HepG2 (cell line): ENCODE measurements around the gene ZPLD1. TPM values are rescaled to one million over a fixed set of nuclear protein-coding genes. Genes with fewer than 3 reads are reported as not detected.
A peak's percentile ranks its signal among the peaks of the same experiment; 100 is the strongest.

Source experiments
- ATAC-seq: fragments of 200-7000 bp; cut with Tn5 transposase; 3 replicates; pipeline ENCODE4 v1.9.1; 2020; ENCODE audit warnings: mild to moderate bottlenecking, moderate library complexity
- BruUV-seq: library from RNA; stranded (reverse); fragments of 400-500 nt; replicated peaks from 2 replicates; lab custom pipeline; 2021; lab: Mats Ljungman, UMichigan
- CTCF ChIA-PET: fragments of 300-600 bp; formaldehyde crosslinking; extraction: SDS; loops from one replicate; lab custom pipeline; 2021; ENCODE audit warnings: low total read pairs, inconsistent platforms, low intra/inter-chr PET ratio; lab: Yijun Ruan, JAX
- POLR2A ChIA-PET: fragments of 350-600 bp; sonication (Branson Sonifier 250); formaldehyde crosslinking; loops from one replicate; lab custom pipeline; 2020; ENCODE audit warnings: antibody characterized with exemption, inconsistent platforms; lab: Yijun Ruan, JAX
- DNase-seq: peaks from one replicate; pipeline ENCODE4 v3.0.0-alpha.2; 2015; ENCODE audit warnings: low spot score
- FAIRE-seq: peaks from 3 replicates; lab custom pipeline; 2011; peaks lifted over from hg19 to GRCh38; lab: Jason Lieb, UNC
- H2AFZ ChIP-seq: one replicate; pipeline ENCODE4 v1.6.1; 2011; ENCODE audit warnings: low read length, inconsistent platforms
- H3K27ac ChIP-seq: fragments of 300-600 bp; 3 replicates; pipeline ENCODE4 v1.8.0; 2011; ENCODE audit warnings: mixed run types, mild to moderate bottlenecking, mixed read lengths, low read length, inconsistent platforms; ENCODE audit not compliant: insufficient read depth; ENCODE audit errors: extremely low read length
- H3K27me3 ChIP-seq, 2 experiments: fragments of 200-600 bp in 1 of 2; 2 replicates in 1 of 2; 3 replicates in 1 of 2; pipeline versions ENCODE4 v1.6.0 to v1.8.0; 2011; ENCODE audit warnings: low read length in 2 of 2, mild to moderate bottlenecking in 2 of 2, moderate library complexity in 2 of 2, inconsistent platforms in 1 of 2; ENCODE audit not compliant: insufficient read depth in 2 of 2, control insufficient read depth in 1 of 2
- H3K36me3 ChIP-seq, 2 experiments: fragments of 200-600 bp in 1 of 2; replicated peaks in 1 of 2; 2 replicates in 1 of 2; 3 replicates in 1 of 2; pipeline versions ENCODE4 v1.5.1 to v1.8.0; 2011; ENCODE audit warnings: low read length in 2 of 2, inconsistent platforms in 1 of 2; ENCODE audit not compliant: insufficient read depth in 2 of 2, control insufficient read depth in 1 of 2
- H3K4me1 ChIP-seq: 2 replicates; pipeline ENCODE4 v1.5.1; 2012; ENCODE audit warnings: low read length, inconsistent platforms; ENCODE audit not compliant: insufficient read depth
- H3K4me2 ChIP-seq: 2 replicates; pipeline ENCODE4 v1.6.0; 2011; ENCODE audit warnings: low read depth, low read length, inconsistent platforms
- H3K4me3 ChIP-seq, 3 experiments: fragments of 200-600 bp in 1 of 3; sonication (generic), shearing (Covaris generic) in 1 of 3; replicated peaks in 1 of 3; 2 replicates each; pipeline ENCODE4 v1.5.1; 2011 to 2016; ENCODE audit warnings: low read length in 3 of 3, inconsistent platforms in 2 of 3, low read depth in 2 of 3, mild to moderate bottlenecking in 2 of 3, control low read depth in 1 of 3, mixed read lengths in 1 of 3; ENCODE audit not compliant: insufficient read depth in 1 of 3
- H3K79me2 ChIP-seq: one replicate; pipeline ENCODE4 v1.6.1; 2011; ENCODE audit warnings: low read length, inconsistent platforms; ENCODE audit not compliant: insufficient read depth
- H3K9ac ChIP-seq: 2 replicates; pipeline ENCODE4 v1.6.0; 2011; ENCODE audit warnings: mild to moderate bottlenecking, low read depth, low read length, inconsistent platforms; ENCODE audit not compliant: insufficient read depth
- H3K9me3 ChIP-seq: 2 replicates; pipeline ENCODE4 v1.5.1; 2012; ENCODE audit warnings: mild to moderate bottlenecking, low read length
- H4K20me1 ChIP-seq: 2 replicates; pipeline ENCODE4 v1.6.0; 2011; ENCODE audit warnings: inconsistent platforms, mild to moderate bottlenecking, low read length, moderate library complexity; ENCODE audit not compliant: insufficient read depth
- ARID5B ChIP-seq: IDR thresholded peaks from 2 replicates; pipeline ENCODE4 v1.4.0; 2020; ENCODE audit warnings: mild to moderate bottlenecking, missing genetic modification reagents
- HBP1 ChIP-seq: IDR thresholded peaks from 2 replicates; pipeline ENCODE4 v1.6.1; 2016; ENCODE audit warnings: low read depth, control low read depth
- HOXA9 ChIP-seq: sonication (generic); formaldehyde crosslinking; IDR thresholded peaks from 2 replicates; pipeline ENCODE4 v1.8.1; 2022; ENCODE audit warnings: missing genetic modification reagents, mild to moderate bottlenecking, moderate library complexity, borderline replicate concordance
- MAFK ChIP-seq, 2 experiments: IDR thresholded peaks in 1 of 2; conservative IDR thresholded peaks in 1 of 2; 2 replicates each; pipeline ENCODE4 v1.6.1; 2011; ENCODE audit warnings: improper control_type of control experiment in 2 of 2, low read length in 2 of 2
- NFAT5 ChIP-seq: sonication (generic); formaldehyde crosslinking; IDR thresholded peaks from 2 replicates; pipeline ENCODE4 v1.4.0; 2020; ENCODE audit warnings: missing genetic modification reagents
- ZC3H13 ChIP-seq: sonication (generic); formaldehyde crosslinking; IDR thresholded peaks from 2 replicates; pipeline ENCODE4 v1.8.1; 2023; ENCODE audit warnings: mild to moderate bottlenecking, missing genetic modification reagents, moderate library complexity
- ZFP82 ChIP-seq: sonication (generic); formaldehyde crosslinking; IDR thresholded peaks from 2 replicates; pipeline ENCODE4 v1.5.1; 2020; ENCODE audit warnings: mild to moderate bottlenecking, missing genetic modification reagents, borderline replicate concordance
- ZNF30 ChIP-seq: sonication (generic); formaldehyde crosslinking; IDR thresholded peaks from 2 replicates; pipeline ENCODE4 v1.5.0; 2020; ENCODE audit warnings: mild to moderate bottlenecking, missing genetic modification reagents
- ZNF839 ChIP-seq: sonication (generic); formaldehyde crosslinking; IDR thresholded peaks from 2 replicates; pipeline ENCODE4 v1.4.0; 2020; ENCODE audit warnings: missing genetic modification reagents, mild to moderate bottlenecking, borderline replicate concordance
- WGBS: methylation state at CpG from one replicate; pipeline ENCODE4 v1.1.6; 2017; ENCODE audit warnings: low lambda C conversion rate; 5-methylcytosine and 5-hydroxymethylcytosine counted together
- in situ Hi-C: cut with HindIII; loops from 2 replicates; pipeline ENCODE4 v1.10.0; 2017; ENCODE audit warnings: low pct_unique_long_range_greater_than_20kb; ENCODE audit not compliant: extremely low pct_ligation_motif_present
- intact Hi-C: fragments of 100-400 bp; cut with micrococcal nuclease; formaldehyde crosslinking; loops from one replicate; pipeline ENCODE4 v1.10.0; 2022; ENCODE audit not compliant: unreplicated experiment
- polyA plus RNA-seq, 8 experiments: library from polyadenylated mRNA; depleted of rRNA in 3 of 8; stranded (reverse) in 7 of 8; unstranded in 1 of 8; fragments of >200 nt; fragmentation: Illumina TruSeq in 4 of 8; extraction: Trizol in 4 of 8; gene quantifications; 2 replicates each; pipeline versions ENCODE4 v1.2.1 to v1.2.3, GENCODE V29; 2011 to 2016; ENCODE audit warnings: low read depth in 4 of 8, missing spikeins in 1 of 8, mixed read lengths in 1 of 8; ENCODE audit not compliant: insufficient read depth in 1 of 8
- total RNA-seq, 5 experiments: library from RNA; depleted of rRNA; stranded (reverse); fragments of >200 nt; fragmentation: Illumina TruSeq; extraction: Trizol; gene quantifications; 2 replicates each; pipeline ENCODE4 v1.2.3, GENCODE V29; 2016; ENCODE audit warnings: low read depth in 1 of 5

ZPLD1 gene
- total and polyA plus RNA-seq, 2 of the 13 experiments (the other 11 are each of a cell fraction or from before 2014, with no cell fraction given): not detected

GRCh38 chr3:102473648-102474047 is 38.8 kb downstream of the ZPLD1 start (continued):
- TF ChIP-seq NFAT5 (CRISPR knock-in tag) (no peak), ZC3H13 (CRISPR knock-in tag) (no peak), MAFK (conservative IDR thresholded peaks at IDR 0.05 in 1 of 2, IDR thresholded peaks at IDR 0.05 in 1 of 2; ENCODE audit: low read length in 2 of 2) (peak; percentile 49 to 80), ZNF30 (CRISPR knock-in tag) (no peak), HBP1 (no peak)

- ATAC-seq (no peak), FAIRE-seq (no peak), DNase-seq (no peak)
- 18% methylated on average over 6 of the region's 6 CpGs for WGBS
- in situ Hi-C loops (no loop called here), intact Hi-C loops (no loop called here)
- Histone ChIP-seq H3K27ac (no peak overlapping the region), H2AFZ (no peak overlapping the region), H3K36me3 (no peaks in the 10 kb centered on the region), H3K4me1 (no peaks in the 10 kb centered on the region), H3K79me2 (no peaks in the 10 kb centered on the region), H3K27me3 (no peaks in the 10 kb centered on the region), H4K20me1 (no peaks in the 10 kb centered on the region), H3K4me2 (no peak overlapping the region), H3K9me3 (no peaks in the 10 kb centered on the region), H3K9ac (no peak overlapping the region), H3K4me3 (no peak overlapping the region)
- BruUV-seq: no TSS peak
- CTCF ChIA-PET: no interaction called here
- POLR2A ChIA-PET: no interaction called here
- TF ChIP-seq ZNF839 (CRISPR knock-in tag) (no peak), ZFP82 (CRISPR knock-in tag) (no peak), HOXA9 (no peak), ARID5B (CRISPR knock-in tag) (no peak)
Observed at GRCh38 chr3:102474207-102474606, 39.4 kb downstream of the ZPLD1 start.
